Panc1 (cell line): ENCODE results near the gene TGM4.

ENCODE experiments used
- CTCF ChIP-seq: fragments of 450-650 bp; IDR thresholded peaks from 2 replicates; pipeline ENCODE4 v1.5.1; 2017; ENCODE audit warnings: mild to moderate bottlenecking
- POLR2AphosphoS5 ChIP-seq: IDR thresholded peaks from 2 replicates; pipeline ENCODE4 v1.6.1; 2012; ENCODE audit warnings: mild to moderate bottlenecking, low read depth, low read length, moderate library complexity
- REST ChIP-seq, 2 experiments: IDR thresholded peaks; 2 replicates each; pipeline ENCODE4 v1.6.1; 2011 to 2012; ENCODE audit warnings: low read depth in 2 of 2, control low read depth in 1 of 2, low read length in 1 of 2, mild to moderate bottlenecking in 1 of 2, moderate library complexity in 1 of 2; ENCODE audit not compliant: insufficient read depth in 1 of 2

GRCh38 chr3:44832032-44832431 lies 42.4 kb upstream of the TGM4 start:
- no peak for TF ChIP-seq POLR2AphosphoS5
- TF ChIP-seq REST (IDR thresholded peaks at IDR 0.05; ENCODE audit: insufficient read depth in 1 of 2, low read depth in 2 of 2, low read length in 1 of 2): no peak
- no peak for TF ChIP-seq CTCF
